Measurements from ENCODE around the gene TMPRSS4.

TMPRSS4 gene

DNA sequence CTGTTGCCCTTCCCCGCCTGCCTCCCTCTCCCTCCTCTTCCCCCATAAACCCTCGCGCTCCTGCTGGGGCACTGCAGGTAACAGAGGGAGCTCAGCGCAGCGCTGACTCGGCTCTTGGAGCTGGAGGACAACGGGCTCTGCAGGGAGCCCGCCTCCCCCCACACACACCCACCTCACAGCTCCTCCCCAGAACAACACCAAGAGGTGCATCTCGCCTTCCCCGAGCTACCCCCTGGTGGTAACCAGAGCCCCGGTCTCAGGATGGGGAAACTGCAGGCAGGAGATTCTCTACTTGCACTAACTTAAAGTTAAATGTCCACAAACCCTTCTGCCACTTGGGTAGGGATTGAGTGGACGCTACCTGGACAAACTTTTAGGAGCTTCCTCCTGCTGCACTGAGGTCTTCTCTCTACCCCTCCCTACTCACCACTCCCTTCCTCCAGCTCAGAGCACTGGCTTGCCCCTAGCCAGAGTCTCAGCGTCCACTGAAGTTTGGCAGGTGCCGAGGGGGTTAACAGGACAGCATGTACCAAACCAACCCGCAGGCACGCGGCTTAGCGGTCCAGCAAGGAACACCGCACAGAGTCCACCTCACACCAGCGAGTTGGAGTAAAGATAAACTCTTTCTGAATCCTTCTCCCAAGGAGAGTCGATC lies 79.8 kb downstream of the TMPRSS4 start:
- DNase-seq = peak; percentile 6

DNA sequence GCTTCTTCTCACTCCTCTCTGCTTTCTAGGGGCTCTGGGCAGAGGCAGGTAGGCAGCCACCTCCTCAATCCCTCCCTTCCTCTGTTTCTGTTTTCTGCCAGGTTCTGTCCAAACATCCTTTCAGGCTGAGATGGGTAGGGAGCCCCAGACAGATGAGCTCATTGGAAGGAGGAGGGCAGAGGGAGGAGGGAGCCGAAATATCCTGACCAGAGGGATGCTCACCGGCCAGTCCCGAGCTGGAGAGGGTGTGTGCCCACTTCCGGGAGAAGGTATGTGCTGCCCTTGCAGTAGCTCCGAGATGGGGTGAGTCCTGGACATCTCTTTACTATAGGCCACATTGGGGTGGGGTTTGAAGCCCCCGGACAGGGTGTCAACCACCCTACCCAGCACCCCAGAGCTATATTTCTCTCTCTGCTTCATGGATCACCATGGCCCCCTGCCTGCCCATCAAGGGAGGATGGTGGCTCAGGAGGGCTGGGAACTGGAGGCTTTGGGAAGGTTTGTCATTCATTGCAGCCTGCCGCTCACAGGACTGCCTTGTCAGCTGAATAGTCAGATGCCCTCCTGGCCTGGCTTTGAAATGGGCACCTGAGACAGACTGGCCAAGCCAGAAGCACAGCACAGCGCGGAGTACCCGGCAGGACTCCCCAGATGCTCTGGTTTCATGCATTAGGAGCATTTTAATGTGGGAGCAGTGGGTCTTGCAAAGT lies 80.5 kb downstream of the TMPRSS4 start:
- no peak for DNase-seq

DNA sequence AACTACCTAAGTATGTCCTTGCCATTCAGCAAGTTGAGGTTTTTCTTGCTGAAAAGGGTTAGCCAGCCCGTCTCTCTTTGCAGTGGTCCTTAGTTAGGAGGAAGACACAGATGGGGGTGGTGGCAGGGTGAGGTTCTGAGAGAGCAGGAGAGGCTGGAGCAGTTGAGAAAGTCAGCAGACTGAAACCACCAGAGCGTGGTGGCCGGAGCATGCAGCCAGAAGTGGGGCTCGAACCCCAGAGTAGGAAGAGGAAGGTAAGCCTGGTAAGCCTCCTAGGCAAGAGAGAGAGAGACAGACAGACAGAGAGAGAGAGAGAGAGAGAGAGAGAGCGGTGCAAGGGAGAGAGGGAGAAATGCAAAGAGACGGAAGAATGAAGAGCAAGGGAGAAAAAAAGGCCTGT lies 84.9 kb downstream of the TMPRSS4 start:
- DNase-seq = no peak

DNA sequence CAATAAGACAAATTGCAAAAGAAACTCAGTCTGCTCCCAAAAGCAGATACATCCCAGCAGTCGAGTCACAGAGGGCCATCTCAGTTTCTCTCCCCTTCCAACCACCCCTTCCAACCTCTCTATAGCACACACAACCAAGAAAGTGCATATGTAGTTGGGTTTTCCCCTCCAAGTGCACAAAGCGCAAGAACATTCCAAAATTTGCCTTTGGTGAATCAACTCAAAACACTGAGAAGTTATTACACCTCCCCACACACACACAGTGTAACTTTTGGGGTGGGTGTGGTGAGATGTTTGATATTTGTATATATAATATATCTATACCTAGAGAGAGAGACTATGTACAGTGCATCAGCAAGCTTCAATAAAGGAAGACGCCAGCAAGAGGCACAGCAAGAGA lies 86.0 kb downstream of the TMPRSS4 start:
- DNase-seq = no peak

DNA sequence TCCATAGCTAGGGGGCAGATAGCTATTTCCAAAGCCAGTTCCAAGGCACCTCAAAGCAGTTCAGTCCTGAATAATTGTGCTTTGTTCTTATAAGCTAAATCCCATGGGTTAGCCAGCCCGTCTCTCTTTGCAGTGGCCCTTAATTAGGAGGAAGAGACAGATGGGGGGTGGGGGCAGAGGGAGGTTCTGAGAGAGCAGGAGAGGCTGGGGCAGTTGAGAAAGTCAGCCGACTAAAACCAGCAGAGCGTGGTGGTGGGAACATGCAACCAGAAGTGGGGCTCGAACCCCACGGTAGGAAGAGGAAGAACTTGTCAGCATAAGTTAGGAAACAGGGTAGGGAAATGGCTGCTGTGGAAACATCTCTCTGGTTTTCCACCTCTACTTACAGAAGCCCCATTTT lies 86.6 kb downstream of the TMPRSS4 start:
- no peak for DNase-seq

DNA sequence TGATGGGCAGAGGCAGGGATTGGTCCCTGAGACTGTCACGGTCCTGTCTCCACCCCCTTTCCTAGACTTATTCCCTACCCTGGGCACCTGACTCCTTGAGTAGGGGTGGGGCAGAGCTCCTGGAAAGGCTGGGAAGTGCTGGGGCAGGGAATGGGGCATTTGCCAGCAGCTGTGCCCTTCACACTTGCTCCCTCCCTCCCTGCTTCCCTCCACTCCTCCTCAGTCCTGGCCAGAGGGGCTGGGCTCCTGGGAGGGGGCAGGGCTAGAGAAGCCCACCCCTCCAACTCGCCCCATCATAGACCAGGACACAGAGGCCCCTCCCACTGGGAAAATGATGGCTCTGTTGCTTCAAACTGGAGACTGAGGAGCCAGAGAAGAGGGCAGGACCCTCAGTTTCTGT lies 88.0 kb downstream of the TMPRSS4 start:
- DNase-seq = no peak

DNA sequence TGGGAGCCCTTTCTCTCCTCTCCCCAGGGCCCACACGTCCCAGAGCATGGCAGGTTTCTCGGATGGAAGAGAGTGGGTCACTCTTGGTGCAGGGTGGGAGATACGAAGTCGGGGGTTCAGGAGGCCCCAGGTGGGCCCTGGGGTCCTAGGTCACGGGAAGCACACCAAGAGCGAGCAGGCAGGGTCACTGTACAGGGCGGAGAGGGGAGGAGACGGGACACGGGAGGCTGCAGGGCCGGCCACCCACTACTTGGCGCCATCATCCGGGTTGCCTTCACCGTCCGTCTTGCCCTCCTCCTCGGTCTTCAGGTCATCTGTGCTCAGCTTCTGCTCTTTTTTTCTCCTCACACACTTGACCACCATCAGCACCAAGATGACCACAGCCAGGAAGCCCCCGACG lies 89.8 kb downstream of the TMPRSS4 start:
- DNase-seq = no peak

DNA sequence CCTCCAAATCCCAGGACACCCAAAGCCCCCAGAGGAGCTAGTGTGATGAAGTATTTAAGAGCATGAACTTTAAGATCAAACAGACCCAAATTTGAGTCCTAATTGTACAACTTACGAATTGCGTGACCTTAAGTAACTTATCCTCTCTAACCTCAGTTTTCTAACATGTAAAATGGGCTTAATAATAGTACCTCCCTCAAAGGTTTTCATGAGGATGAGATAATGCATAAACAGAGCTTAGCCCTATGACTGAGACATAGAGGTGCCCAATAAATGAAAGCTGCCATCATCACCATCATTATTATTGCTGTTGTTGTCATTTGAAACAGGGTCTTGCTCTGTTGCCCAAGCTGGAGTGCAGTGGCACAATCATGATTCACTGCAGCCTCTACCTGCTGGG lies 90.4 kb downstream of the TMPRSS4 start:
- DNase-seq = no peak

DNA sequence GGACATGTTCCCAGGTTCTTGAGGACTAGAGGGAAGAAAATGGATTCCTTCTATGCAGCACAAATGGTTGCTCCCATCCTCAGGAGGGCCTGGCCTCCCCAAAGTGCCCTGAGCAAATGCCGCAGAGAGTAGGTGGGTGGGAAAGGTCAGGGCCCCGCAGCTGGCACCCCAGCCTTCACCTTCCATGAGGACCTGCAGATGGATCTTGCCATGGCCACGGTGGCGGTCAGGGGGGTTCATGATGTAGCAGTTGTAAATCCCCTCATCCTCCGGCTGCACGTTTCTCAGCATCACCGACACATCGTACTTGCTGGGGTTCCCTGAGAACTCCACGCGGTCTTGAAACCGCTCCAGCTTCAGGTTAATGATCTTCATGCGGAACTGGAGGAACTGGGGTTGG lies 91.0 kb downstream of the TMPRSS4 start:
- no peak for DNase-seq

DNA sequence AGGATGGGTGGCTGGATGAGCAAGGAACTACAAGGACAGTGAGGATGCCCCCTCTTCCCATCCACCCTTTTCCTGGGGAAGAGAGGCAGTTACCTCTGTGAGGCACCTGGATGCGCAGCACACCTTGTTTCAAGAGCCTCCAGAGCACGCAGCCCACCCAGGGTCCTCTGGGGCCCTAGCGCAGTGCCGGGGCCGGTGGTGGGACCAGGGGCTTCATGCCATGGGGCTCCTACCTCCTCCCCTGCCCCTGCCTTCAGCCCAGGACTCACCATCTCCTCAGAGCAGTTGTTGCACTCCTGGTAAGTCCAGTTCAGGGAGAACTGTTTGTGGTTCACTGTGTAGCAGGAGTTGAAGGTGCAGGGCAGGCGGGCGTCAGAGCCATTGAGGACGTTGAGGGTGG lies 91.4 kb downstream of the TMPRSS4 start:
- no peak for DNase-seq

DNA sequence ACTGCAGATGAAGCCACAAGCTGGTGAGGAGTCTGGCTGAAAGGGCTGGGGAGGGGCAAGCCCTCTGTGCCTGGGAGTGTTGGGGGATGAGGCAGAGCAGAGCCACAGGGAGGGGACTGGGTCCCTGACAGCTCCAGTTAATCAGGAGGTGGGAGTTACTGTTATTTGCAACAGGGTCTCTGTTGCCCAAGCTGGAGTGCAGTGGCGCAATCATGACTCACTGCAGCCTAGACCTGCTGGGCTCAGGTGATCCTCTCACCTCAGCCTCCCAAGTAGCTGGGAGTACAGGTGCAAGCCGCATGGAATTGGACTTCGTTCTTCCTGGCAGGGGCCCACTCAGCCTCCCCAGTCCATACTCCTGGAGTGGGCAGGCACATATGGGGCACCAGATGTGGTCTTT lies 91.9 kb downstream of the TMPRSS4 start:
- DNase-seq = no peak

DNA sequence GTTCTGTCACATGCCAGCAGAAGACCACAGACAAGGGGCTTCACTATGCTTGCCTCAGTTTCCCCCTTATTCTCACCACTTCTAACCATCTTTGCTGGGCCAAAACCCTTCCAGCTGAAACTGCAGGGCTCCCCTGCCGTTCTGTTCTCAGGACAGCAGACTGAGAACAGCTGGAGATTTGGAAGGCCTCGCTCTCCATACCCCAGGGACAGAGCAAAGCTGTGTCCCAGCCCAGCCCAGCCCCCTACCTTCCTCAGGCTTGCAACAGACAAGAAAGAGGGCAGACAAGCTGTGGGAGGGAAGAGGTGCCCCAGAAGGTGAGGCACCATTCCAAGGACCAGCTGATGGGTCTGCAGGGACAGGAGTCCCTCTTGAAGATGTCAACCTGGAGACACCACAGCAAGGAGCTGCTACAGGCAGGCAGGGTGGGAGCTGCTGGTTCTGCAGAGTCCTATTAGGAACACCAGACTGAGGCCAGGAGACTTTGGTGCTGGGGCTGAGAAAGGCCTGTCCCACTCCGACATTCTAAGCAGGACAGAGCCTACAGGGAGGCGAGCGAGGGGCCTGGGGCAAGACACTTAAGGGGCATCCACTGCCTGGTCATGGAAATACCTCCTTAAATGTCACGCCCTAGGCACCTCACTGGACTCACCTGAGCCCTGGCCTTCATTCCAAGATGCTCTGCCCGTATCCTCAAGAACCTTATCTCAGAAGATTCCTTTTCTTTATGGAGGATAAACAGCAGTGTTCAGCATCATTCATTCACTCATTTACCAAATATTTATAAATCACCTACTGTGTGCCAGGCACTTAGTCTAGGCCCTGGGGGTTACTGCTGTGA lies 92.6 kb downstream of the TMPRSS4 start:
- no peak for DNase-seq

DNA sequence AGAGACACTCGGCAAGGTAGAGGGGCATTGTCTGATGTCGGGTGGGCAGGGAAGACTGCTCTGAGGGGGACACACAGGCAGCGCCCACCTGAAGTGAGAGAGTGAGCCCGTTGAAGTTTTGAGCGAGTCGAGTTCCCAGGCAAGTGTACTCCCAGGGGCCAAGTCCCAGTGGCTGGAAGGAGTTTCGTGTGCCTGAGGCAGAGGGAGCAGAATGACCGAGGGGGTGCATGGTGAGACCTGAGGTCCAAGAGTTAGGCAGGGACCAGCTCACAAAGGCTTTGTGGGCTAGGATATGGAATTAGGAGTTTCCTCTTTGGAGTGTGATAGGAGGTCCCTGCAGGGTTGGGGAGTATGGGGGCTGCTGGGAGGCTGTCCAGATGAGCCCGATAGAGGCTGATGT lies 93.4 kb downstream of the TMPRSS4 start:
- no peak for DNase-seq

DNA sequence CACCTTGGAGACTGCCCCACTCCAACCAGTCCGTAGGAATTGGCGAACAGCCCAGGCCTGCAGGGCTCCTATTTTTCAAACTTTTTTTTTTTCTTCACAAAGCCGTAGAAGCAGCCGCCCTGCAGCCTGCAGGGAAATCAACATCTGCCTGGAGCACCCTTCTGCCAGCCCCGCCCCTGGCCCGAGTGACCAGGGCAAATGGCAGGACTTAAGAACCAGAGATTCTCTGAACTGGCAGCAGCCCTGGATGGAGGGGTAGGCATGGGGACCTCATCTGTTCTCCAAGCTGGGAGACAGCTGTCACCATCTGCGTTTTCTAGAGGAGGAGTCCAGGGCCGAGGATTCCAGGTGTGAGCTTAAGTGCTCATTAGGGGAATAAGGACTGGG lies 94.0 kb downstream of the TMPRSS4 start:
- DNase-seq = no peak
